Limb (tissue), 2 donors: ENCODE results near the gene MINDY1.

Experiments
- DNase-seq, 2 donors: peaks; one replicate each; pipeline ENCODE4 v3.0.0-alpha.2; 2016; ENCODE audit errors: extremely low spot score in 2 of 2

The MINDY1 gene

DNA sequence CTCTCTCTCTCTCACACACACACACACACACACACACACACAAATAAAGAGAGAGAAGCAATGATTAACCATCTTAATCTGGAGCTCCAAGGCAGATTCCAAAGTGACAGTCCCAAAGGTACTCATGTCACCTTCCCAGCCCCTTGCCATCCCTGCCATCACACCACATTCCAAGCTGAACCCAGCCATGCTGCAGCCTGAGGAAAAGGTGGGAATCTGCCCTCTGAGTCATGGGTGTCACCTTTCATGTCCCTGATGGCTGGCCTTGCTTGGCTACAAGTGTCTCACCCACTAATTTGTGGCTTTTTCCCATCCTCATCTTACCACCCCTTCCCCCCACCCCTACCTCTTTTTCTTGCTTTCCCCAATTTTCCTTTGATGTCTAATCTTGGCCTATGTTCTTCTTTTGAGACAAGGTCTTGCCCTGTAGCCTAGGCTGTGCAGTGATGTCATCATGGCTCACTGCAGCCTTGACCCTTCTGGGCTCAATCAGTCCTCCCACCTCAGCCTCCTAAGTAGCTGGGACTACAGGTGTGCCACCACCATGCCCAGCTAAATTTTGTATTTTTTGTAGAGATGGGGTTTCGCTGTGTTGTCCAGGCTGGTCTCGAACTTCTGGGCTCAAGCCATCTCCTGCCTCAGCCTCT, 21.4 kb downstream of the MINDY1 start:
- no peak for DNase-seq

DNA sequence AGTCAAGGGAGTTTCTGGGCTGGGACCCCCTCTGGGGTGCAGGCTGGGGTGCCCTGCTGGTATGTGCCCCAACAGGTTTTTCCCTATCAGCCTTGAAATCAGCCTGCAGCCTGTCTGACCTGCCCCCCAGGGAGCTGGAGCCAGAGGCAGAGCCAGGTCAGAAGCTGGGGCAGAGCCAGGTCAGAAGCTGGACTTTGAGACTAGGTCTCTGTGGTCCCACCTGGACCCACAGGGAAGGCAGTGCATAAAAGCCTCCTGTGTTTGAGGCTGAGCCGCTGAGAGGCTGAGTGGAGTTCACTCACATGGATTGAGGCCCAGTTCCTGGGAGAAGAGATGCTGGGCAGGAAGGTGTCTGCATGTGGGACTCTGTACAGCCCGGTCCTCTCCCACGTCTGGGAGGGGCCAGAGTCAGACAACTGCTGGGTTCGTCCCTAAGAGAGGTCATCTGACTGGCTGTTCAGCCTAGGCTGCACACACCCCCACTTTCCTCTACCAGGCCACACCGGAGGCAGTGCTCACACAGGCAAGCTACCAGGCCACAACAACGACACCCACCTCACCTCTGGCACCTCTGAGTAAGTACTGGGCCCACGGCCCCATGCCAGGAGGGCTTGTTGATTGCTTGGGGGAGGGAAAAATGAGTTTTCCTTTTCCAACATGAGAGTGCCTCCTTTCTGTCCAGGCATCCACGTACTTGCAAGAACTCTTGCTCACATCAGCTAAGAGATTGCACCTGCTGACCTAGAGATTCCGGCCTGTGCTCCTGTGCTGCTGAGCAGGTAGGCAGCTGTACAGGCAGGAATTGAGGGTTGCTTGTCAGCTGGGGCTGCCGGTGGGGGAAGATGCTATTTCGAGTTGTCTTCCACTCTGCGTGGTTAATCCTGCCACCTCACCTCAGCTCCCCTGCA, 24.6 kb downstream of the MINDY1 start, which contains the start of gene ANXA9:
Gene ANXA9 (plus strand): TSS at position 488 of the 908 bp plus-strand sequence. CDS start 814 bp downstream, outside the sequence.
- no peak for DNase-seq

- no peak for DNase-seq
Measured at GRCh38 chr1:150981177-150981804, 25.4 kb downstream of the MINDY1 start.

- peak; percentile 91 for DNase-seq
Measured at GRCh38 chr1:150979092-150980056, 27.3 kb downstream of the MINDY1 start.

GRCh38 chr1:150976879-150977694, 29.6 kb downstream of the MINDY1 start:
- DNase-seq: peak in 1 of 2 donors; percentile 52

DNA sequence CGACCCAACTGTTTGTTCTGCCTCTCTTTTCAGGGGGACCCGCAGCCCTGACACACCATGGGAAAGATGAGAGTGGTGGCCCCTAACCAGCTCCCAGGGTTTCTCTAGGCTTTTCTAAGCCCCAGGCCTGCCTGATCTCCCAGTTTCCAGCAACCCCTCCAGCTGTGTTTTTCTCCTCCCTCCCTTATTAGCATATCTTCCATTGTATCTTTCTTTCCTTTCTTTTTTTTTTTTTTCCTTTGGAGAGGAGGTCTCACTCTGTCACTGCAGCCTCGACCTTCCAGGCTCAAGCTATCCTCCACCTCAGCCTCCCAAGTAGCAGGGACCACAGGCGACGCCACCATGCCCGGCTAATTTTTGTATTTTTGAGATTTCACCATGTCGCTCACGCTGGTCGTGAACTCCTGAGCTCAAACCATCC, 30.3 kb downstream of the MINDY1 start:
- no peak for DNase-seq

DNA sequence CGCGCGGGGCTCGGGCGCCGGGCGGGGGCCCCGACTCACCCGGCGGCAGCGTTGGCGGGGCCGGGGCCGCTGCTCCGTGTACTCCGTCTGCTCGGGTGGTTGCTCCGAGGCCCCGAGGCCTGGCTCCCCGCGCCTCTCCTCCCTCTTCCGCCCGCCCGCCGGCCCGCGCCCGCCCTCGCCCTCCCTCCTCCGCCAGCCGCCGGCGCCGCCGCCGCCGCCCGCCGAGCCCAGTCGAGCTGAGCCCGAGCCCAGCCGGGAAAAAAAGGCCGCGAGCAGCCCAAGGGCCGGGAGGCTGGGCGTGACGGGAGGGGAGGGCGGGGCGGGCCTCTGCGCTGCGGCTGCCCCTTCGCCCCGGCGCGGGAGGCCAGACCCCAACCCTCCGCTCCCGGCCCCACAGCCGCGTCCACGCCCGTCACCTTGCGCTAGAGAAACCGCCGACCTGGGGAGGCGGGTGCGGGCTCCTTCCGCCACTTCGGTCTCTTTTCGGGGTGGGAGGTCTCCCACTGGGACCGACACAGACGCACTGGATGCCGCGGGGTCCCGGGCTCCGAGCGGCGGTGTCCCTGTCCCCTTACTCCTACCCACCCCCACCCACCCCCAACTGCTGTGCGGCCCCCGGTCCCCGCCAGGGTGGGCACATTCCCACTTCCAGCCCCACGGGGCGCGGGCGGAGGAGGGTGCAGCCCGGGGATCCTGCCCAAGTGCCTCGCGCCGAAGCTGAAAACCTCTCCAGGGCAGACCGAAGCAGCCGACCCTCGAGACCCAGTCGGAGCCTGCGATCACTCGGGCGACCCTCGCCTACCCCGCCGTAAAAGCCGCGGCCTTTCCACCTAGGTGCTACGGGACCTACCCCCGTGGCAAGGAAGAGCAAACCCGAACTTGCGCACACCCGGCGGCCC, 31.9 kb downstream of the MINDY1 start, which contains the start of gene CERS2:
Gene CERS2 (minus strand): TSS at position 256 of the 899 bp plus-strand sequence. CDS start 5,745 bp downstream, outside the sequence.
- DNase-seq: peak; percentile 81 to 90

- peak in 1 of 2 donors; percentile 70 for DNase-seq
Measured at GRCh38 chr1:150973836-150974579, 32.7 kb downstream of the MINDY1 start.

DNA sequence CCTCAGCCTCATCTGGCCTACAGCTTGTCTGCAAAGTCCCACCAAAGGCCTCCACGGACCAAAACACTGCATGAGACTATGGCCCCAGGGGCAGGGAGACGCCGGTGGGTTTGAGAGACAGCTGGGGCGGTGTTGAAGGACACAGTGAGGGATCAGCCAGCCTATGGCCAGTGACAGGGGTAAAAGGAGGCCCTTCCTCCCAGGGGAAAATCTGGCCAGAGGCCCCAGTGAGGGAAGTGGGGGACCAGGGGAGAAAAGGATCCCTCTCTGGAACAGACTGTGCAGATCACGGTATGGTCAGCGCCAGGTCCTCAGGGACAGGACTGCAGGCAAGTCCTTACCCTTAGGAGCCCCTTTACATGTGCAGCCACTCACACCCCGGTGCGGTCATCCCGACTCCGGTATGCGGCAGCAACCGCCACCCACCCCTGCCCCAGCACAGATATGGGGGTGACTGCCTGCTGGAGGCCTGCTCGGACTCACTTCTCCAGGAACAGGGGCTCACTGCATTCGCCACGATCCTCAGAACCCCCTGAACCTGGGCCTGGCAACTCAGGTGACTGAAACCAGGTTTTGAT, 33.4 kb downstream of the MINDY1 start:
- peak in 1 of 2 donors; percentile 46 for DNase-seq

- no peak for DNase-seq
Measured at GRCh38 chr1:150972417-150972940, 34.2 kb downstream of the MINDY1 start.

DNA sequence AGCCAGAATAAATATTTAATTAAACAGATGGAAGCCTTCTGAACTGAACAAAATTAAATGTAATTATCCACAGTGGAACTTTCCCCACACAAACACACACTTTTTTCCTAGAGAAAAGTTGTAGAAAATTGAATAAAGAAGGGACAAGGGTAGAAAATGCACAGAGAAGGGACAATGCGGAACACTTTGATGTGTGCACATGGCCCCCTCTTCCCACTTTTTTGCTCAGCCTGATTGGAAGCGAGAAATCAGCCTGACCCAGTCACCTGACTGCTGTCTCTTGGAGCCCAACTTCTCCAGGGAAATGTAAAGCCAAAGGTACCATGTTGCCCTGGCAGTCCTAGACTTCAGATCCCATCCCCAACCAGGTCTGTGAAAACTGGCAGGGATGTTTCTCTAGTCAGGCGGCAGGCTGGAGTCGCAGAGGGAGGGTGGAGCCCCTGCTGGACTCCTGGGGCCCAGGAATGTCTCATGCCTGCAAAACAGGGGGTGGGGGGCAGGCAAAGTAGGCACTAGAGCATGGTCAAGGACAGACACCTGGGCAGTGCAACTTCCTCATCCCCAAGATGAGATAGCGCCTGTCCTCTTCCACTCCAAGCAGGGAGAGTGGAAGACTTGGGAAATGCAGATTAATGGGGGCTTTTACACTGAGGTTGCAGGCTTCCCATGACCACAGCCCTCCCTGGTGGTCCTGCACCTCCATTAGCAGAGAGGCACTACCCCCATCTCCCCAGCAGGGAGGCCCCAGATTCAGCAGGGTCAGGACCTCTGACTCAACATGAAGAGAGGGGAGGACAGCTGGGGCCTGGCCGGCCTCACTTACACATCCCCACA, 34.9 kb downstream of the MINDY1 start:
- no peak for DNase-seq

DNA sequence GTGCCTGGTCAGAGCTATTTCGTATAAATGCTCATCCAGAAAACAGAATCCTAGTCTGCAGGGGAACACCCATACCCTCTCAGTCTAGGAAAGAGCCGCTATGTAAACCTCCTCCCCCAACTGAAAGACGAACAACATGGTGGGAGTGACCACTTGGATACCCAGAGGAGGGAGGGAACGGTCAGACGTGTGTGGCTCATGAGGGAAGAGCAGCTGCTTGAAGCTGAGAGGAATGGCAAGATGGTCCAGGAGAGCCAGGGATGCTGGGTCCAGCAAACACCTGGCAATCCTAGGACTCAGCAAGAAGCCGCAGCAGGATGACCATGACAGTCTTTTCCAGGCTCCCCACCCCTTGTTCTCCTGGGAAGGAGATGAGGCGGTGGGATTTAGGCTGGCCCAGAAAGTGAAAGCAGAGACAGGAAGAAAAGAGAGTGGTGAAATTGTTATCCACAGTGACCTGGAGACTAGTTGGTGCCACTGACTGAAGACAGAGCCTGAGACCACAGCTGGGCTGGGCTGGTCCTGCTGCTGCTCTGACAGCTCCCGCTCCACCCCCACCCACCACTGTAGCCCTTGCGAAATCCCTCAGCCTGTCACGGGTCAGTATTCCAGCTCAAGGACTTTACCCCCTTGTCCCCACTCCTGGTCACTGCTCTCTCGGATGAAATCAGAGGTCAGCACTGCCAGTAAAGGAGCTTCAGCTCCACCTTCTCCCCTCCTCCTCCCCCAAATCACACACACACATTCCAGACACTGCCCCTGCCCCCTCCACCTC, 35.7 kb downstream of the MINDY1 start:
- DNase-seq: no peak

GRCh38 chr1:150969626-150970025, 37.1 kb downstream of the MINDY1 start:
- no peak for DNase-seq

DNA sequence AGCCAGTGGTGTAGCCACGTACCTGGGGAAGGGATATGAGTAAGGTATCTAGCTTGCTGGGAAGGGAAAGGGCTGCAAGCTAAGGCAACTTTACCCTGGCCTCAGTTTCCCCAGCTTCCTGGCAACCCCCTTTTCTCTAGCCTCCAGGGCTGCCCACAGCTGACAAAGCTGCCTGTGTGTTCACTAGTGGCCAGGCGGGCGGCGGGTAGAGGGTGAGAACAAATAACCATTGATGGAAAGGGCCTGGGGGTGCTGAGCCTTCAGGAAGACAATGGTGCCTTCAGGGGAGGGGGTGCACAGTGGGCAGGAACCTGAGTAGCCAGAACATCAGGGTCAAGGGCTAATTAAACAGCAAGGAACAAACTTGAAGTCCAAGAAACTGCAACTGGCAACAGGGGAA, 38.2 kb downstream of the MINDY1 start:
- DNase-seq: no peak

DNA sequence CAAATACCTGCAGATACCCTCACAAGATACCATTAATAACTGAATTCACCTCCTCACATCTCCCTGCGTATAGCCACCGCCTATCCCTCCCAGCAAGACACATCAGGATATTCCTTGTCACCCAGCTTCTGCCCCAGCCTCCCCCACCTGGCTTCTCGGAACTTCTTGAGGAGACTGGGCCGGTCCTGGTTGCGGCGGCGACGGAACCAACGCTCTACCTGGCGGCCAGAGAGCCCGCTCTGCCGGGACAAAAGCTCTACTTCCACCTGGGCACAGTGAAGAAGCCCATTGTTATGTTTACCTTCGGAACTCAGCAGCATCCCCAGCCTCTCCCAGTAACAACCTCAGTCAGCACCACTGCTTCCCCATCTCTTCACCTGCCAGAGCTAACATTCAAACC, 38.8 kb downstream of the MINDY1 start:
- DNase-seq: no peak

DNA sequence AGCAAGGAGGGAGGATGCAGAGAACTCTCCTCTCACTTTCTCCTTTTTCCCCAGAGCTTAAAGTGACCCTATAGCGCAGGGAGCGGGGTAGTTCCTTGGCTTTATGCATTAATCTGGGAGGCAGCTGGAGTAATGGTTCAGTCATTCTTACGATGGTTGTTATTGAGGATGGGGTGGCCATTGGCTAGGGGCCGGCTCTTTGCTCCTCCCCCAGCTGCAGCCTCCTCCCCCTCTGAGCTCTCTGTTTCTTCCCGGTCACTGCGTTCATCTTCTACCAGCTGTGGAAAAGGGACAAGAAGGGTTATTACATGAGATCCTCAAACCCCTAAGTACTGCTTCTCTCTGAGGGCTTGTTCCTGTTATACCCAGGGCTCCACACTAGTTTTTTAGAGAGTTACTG, 40.7 kb downstream of the MINDY1 start:
- DNase-seq: no peak
